Astrocyte (in vitro differentiated cells and primary cell): ENCODE data around the gene KAT2B.

Experiments
- EZH2 ChIP-seq: IDR thresholded peaks from 2 replicates; pipeline ENCODE4 v1.6.1; 2012; ENCODE audit warnings: mild to moderate bottlenecking, low read length, inconsistent platforms; ENCODE audit not compliant: insufficient read depth
- TF ChIP-seq, protein P1 (sequence below): IDR thresholded peaks from 2 replicates; pipeline ENCODE4 v1.5.1; 2011; ENCODE audit warnings: low read depth, mild to moderate bottlenecking, inconsistent platforms, low read length, moderate library complexity; ENCODE audit not compliant: insufficient read depth

GRCh38 chr3:20066079-20066478 lies 25.8 kb downstream of the KAT2B start:
- TF ChIP-seq, protein P1, sequence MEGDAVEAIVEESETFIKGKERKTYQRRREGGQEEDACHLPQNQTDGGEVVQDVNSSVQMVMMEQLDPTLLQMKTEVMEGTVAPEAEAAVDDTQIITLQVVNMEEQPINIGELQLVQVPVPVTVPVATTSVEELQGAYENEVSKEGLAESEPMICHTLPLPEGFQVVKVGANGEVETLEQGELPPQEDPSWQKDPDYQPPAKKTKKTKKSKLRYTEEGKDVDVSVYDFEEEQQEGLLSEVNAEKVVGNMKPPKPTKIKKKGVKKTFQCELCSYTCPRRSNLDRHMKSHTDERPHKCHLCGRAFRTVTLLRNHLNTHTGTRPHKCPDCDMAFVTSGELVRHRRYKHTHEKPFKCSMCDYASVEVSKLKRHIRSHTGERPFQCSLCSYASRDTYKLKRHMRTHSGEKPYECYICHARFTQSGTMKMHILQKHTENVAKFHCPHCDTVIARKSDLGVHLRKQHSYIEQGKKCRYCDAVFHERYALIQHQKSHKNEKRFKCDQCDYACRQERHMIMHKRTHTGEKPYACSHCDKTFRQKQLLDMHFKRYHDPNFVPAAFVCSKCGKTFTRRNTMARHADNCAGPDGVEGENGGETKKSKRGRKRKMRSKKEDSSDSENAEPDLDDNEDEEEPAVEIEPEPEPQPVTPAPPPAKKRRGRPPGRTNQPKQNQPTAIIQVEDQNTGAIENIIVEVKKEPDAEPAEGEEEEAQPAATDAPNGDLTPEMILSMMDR, result no peak
- no peak for TF ChIP-seq EZH2
